Thoracic aorta (tissue), 2 donors: Measurements from ENCODE around the gene PTPRB. TPM values are rescaled to one million over a fixed set of nuclear protein-coding genes. Genes with fewer than 3 reads are reported as not detected.

Experiments used
- ATAC-seq: fragments of 150-250 bp; one replicate; pipeline ENCODE4 v1.8.0; 2017; ENCODE audit warnings: low read depth; ENCODE audit not compliant: insufficient number of reproducible peaks, low FRiP score
- DNase-seq: peaks from one replicate; pipeline ENCODE4 v3.0.0-alpha.2; 2020; ENCODE audit warnings: low spot score
- H3K27ac ChIP-seq, 2 donors: fragments of 200-600 bp; sonication (generic); 1 replicate in 1 of 2; 2 replicates in 1 of 2; pipeline ENCODE4 v1.5.1; 2016; ENCODE audit warnings: mild to moderate bottlenecking in 2 of 2, moderate library complexity in 2 of 2
- H3K27me3 ChIP-seq: fragments of 200-600 bp; sonication (generic); replicated peaks from 2 replicates; pipeline ENCODE4 v1.6.0; 2016; ENCODE audit warnings: mild to moderate bottlenecking; ENCODE audit not compliant: insufficient read depth
- H3K36me3 ChIP-seq: fragments of 200-600 bp; sonication (generic); one replicate; pipeline ENCODE4 v1.5.1; 2016
- H3K4me1 ChIP-seq, 2 donors: fragments of 200-600 bp; sonication (generic); 1 replicate in 1 of 2; 2 replicates in 1 of 2; pipeline versions ENCODE4 v1.5.1 to v1.6.0; 2016; ENCODE audit warnings: low read depth in 2 of 2, mild to moderate bottlenecking in 1 of 2; ENCODE audit not compliant: control insufficient read depth in 1 of 2
- H3K4me3 ChIP-seq: fragments of 200-600 bp; sonication (generic); 2 replicates; pipeline ENCODE4 v1.5.1; 2016; ENCODE audit warnings: mild to moderate bottlenecking
- H3K9me3 ChIP-seq: fragments of 200-600 bp; sonication (generic); 2 replicates; pipeline ENCODE4 v1.5.1; 2016
- total RNA-seq, 2 donors: library from RNA; depleted of rRNA; stranded (reverse); fragments of >200 nt; gene quantifications; one replicate each; pipeline versions ENCODE4 v1.1.0 to v1.2.3, GENCODE V29; 2016
- TF ChIP-seq, protein P1 (sequence below): fragments of 200-600 bp; sonication (generic); IDR thresholded peaks from one replicate; pipeline ENCODE4 v1.5.1; 2019; ENCODE audit warnings: antibody characterized with exemption

The PTPRB gene
- total RNA-seq, 2 donors from 2014 or later: 21.9 to 39.0 TPM

GRCh38 chr12:70557583-70558191 lies 79.5 kb downstream of the PTPRB start:
- TF ChIP-seq, protein P1, sequence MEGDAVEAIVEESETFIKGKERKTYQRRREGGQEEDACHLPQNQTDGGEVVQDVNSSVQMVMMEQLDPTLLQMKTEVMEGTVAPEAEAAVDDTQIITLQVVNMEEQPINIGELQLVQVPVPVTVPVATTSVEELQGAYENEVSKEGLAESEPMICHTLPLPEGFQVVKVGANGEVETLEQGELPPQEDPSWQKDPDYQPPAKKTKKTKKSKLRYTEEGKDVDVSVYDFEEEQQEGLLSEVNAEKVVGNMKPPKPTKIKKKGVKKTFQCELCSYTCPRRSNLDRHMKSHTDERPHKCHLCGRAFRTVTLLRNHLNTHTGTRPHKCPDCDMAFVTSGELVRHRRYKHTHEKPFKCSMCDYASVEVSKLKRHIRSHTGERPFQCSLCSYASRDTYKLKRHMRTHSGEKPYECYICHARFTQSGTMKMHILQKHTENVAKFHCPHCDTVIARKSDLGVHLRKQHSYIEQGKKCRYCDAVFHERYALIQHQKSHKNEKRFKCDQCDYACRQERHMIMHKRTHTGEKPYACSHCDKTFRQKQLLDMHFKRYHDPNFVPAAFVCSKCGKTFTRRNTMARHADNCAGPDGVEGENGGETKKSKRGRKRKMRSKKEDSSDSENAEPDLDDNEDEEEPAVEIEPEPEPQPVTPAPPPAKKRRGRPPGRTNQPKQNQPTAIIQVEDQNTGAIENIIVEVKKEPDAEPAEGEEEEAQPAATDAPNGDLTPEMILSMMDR: no peak
- no peak overlapping the region for H3K27ac ChIP-seq
- no peaks in the 10 kb centered on the region for H3K4me1 ChIP-seq
- no peaks in the 10 kb centered on the region for H3K36me3 ChIP-seq
- no peak overlapping the region for H3K4me3 ChIP-seq
- no peaks in the 10 kb centered on the region for H3K9me3 ChIP-seq
- no peaks in the 10 kb centered on the region for H3K27me3 ChIP-seq
- DNase-seq: no peak
- no peak for ATAC-seq

DNA sequence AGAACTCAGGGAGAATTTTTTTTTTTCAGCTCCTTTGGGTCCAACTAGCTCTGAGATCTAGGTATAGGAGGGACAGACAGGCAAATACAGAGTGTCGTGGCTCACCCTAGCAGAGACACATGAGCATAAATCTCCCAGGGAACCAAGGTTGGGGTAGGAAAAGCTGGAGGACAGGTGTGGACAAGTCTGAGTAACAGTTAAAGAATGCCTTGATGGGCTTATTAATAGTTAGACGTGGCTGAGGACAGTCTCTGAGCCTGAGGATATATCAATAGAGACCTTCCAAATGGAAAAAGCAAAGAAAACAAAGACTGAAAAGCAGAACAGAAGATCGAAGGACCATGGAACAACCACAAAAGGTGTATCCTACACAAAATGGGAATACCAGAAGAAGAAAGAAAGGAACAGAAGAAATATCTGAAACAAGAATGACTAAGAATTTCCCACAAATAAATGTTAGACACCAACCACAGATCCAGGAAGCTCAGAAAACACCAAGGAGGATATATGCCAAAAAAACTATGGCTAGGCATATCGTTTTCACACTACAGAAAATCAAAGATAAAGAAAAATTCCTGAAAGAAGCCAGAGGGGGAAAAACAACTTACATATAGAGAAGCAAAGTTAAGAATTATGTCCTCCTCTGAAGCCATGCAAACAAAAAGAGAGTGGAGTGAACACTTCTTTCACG lies 80.9 kb downstream of the PTPRB start:
- DNase-seq (no peak), ATAC-seq (no peak)
- H3K27me3 ChIP-seq: no peaks in the 10 kb centered on the region
- no peaks in the 10 kb centered on the region for H3K9me3 ChIP-seq
- no peaks in the 10 kb centered on the region for H3K4me1 ChIP-seq
- no peaks in the 10 kb centered on the region for H3K36me3 ChIP-seq
- H3K27ac ChIP-seq: no peak overlapping the region
- no peak overlapping the region for H3K4me3 ChIP-seq
- TF ChIP-seq, protein P1: no peak

DNA sequence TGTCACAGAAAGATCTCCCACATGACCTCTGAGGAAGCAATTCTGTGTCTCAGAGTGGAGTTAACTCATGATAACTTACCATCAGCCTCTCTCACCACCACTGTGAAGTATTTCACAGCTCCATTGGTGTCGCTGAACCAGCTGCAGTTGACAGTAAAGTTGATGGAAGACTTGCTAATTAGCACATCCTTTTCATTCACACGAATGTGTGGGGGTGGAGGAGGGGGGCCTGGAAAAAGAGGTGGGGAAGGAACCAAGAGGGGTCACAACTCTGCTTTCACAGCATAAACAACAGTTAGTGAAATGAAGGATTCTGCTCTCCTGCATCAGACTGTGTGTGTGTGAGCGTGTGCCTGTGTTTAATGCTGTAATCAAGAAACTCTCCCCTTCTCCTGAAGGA lies 82.1 kb downstream of the PTPRB start:
- no peaks in the 10 kb centered on the region for H3K36me3 ChIP-seq
- no peaks in the 10 kb centered on the region for H3K9me3 ChIP-seq
- no peak overlapping the region for H3K4me3 ChIP-seq
- DNase-seq (no peak), ATAC-seq (no peak)
- H3K27me3 ChIP-seq: no peaks in the 10 kb centered on the region
- no peak overlapping the region for H3K27ac ChIP-seq
- H3K4me1 ChIP-seq: no peaks in the 10 kb centered on the region
- TF ChIP-seq, protein P1: no peak

DNA sequence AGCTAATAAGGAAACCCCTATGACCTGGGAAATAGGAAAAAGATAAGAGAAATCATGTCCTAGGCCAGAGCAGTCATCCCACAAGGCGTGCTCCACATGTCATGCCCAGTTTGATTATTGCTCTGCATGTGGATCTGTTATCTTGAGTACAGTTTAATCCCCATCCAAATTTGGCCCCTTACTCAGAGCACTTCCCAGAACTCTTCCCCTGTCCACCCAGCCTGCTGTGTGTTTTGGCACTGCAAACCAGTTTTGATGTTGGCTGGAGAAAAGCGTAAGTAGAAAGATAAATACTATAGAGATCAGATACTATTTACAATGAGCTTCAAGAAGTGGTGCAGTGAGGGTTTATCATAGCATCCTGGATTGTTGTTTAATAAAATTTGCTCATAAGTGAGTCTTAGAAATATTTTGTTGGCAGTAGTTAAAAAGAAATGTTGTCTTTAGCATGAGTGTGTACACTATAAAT lies 83.8 kb downstream of the PTPRB start:
- Histone ChIP-seq H3K4me3 (no peak overlapping the region), H3K4me1 (no peaks in the 10 kb centered on the region), H3K27ac (no peak overlapping the region), H3K36me3 (no peaks in the 10 kb centered on the region), H3K27me3 (no peaks in the 10 kb centered on the region), H3K9me3 (no peaks in the 10 kb centered on the region)
- ATAC-seq (no peak), DNase-seq (no peak)
- TF ChIP-seq, protein P1: no peak

- Histone ChIP-seq H3K27me3 (no peaks in the 10 kb centered on the region), H3K27ac (no peak overlapping the region), H3K4me1 (no peaks in the 10 kb centered on the region), H3K9me3 (no peaks in the 10 kb centered on the region), H3K36me3 (no peaks in the 10 kb centered on the region), H3K4me3 (no peak overlapping the region)
- DNase-seq (no peak), ATAC-seq (no peak)
- TF ChIP-seq, protein P1: no peak
Observed at GRCh38 chr12:70551731-70552130, 85.5 kb downstream of the PTPRB start.
